VCaP (cell line): ENCODE measurements around the gene VDR.

Experiments
- H3K27ac ChIP-seq: fragments of 450-650 bp; 2 replicates; pipeline ENCODE4 v1.5.1; 2017
- TF ChIP-seq, protein P1 (sequence below): fragments of 450-650 bp; conservative IDR thresholded peaks from 2 replicates; pipeline ENCODE4 v1.5.1; 2017; ENCODE audit warnings: mild to moderate bottlenecking, moderate library complexity

The VDR gene

GRCh38 chr12:47838286-47838931 is 66.4 kb downstream of the VDR start:
- TF ChIP-seq, protein P1, sequence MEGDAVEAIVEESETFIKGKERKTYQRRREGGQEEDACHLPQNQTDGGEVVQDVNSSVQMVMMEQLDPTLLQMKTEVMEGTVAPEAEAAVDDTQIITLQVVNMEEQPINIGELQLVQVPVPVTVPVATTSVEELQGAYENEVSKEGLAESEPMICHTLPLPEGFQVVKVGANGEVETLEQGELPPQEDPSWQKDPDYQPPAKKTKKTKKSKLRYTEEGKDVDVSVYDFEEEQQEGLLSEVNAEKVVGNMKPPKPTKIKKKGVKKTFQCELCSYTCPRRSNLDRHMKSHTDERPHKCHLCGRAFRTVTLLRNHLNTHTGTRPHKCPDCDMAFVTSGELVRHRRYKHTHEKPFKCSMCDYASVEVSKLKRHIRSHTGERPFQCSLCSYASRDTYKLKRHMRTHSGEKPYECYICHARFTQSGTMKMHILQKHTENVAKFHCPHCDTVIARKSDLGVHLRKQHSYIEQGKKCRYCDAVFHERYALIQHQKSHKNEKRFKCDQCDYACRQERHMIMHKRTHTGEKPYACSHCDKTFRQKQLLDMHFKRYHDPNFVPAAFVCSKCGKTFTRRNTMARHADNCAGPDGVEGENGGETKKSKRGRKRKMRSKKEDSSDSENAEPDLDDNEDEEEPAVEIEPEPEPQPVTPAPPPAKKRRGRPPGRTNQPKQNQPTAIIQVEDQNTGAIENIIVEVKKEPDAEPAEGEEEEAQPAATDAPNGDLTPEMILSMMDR, result peak; percentile 80
- no peak overlapping the region for H3K27ac ChIP-seq

- no peak overlapping the region for H3K27ac ChIP-seq
- TF ChIP-seq, protein P1, result peak; percentile 94
These were observed 67.3 kb downstream of the VDR start for GRCh38 chr12:47837190-47838171.

DNA sequence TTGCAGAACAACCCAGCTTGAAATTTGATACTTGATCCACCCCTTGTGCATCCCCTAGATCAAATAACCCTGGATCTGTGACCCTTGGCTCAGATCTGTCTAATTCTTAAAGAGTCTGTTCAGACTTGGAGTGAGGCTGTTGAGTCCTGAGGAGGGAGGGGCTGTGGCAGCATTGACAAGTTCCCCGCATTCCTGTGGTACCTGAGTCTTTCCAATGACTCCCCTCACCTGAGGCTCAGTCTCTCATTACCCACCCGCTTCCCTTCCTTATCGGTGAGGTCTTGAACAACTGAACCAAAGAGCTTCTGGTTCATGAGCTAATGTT is 69.0 kb downstream of the VDR start:
- TF ChIP-seq, protein P1, result no peak
- no peak overlapping the region for H3K27ac ChIP-seq

GRCh38 chr12:47835006-47835830 is 69.6 kb downstream of the VDR start:
- TF ChIP-seq, protein P1, result no peak
- no peak overlapping the region for H3K27ac ChIP-seq

DNA sequence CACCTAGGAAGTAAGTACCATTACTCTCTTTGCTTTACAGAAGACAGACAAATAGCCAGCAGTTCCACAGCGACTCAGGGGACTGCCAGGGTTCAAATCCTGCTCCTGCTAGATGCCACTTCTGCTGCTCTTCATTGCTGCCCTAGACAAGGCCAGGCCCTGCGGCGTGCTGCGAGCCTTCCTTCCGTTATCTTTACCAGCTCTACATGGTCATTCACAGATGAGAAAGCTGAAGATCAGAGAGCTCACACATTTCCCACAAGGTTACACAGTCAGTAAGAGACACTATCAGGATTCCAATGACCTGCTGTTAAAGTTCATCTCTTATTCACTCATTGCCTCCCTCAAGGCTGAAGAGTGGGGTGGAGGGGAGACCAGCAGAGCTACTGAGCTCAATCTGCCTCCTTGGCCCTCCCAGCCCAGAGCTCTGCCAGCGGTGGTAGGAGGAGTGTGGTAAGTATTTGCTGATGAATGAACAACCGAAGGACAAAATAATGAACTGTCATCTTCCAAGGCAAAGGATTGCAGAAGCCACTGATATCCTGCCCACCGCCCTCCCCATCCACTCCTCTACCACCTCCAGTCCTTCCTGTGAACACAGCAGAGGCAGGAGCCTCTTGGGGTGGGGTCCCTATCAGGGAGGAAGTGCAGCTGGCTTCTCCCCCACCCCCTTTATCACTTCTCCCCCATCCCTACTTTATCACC is 70.4 kb downstream of the VDR start:
- no peak overlapping the region for H3K27ac ChIP-seq
- TF ChIP-seq, protein P1, result no peak

DNA sequence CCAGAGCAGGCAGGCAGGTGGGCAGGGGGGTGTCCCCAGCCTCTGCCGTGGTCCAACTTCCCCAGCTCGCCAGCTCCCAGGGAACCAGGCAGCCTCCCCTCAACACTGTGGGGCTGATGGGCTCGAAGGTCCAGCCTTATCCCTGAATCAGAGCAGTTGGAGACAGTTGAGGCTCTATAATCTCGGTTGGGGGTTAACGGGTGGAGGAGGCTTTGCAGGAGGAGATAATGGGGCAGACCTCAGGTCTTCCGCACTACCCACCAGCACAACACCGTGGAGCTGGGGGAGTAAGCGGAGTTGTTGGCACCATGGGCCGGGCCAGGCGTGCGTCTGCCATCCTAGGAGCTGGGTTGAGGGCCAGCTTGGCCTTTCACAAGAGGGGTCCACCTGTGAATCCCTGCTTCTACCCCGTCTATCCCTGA is 71.2 kb downstream of the VDR start:
- no peak overlapping the region for H3K27ac ChIP-seq
- TF ChIP-seq, protein P1, result no peak
